Endothelial cell of umbilical vein (primary cell): Measurements from ENCODE around the gene PCDH9.

Experiments used
- EZH2 ChIP-seq: IDR thresholded peaks from 2 replicates; pipeline ENCODE4 v1.6.1; 2012; ENCODE audit warnings: borderline replicate concordance, low read depth, mild to moderate bottlenecking, moderate library complexity, low read length, inconsistent platforms; ENCODE audit not compliant: severe bottlenecking
- FOS ChIP-seq: IDR thresholded peaks from 2 replicates; pipeline ENCODE4 v1.6.1; 2011; ENCODE audit warnings: mild to moderate bottlenecking, low read length, moderate library complexity, borderline replicate concordance; ENCODE audit not compliant: insufficient read depth
- JUN ChIP-seq: IDR thresholded peaks from 2 replicates; pipeline ENCODE4 v1.6.1; 2011; ENCODE audit warnings: borderline replicate concordance, low read depth; ENCODE audit not compliant: insufficient read length, insufficient read depth
- MAX ChIP-seq: IDR thresholded peaks from 2 replicates; pipeline ENCODE4 v1.6.1; 2011; ENCODE audit not compliant: insufficient read depth, insufficient read length
- POLR2A ChIP-seq: IDR thresholded peaks from 2 replicates; pipeline ENCODE4 v1.6.1; 2012; ENCODE audit warnings: low read depth, mild to moderate bottlenecking, control low read depth, low read length
- POLR2AphosphoS5 ChIP-seq: IDR thresholded peaks from 2 replicates; pipeline ENCODE4 v1.6.1; 2012; ENCODE audit warnings: low read depth, mild to moderate bottlenecking, control low read depth, low read length, moderate library complexity; ENCODE audit not compliant: insufficient read depth
- TF ChIP-seq, protein P1 (sequence below), 2 donors: IDR thresholded peaks; 1 replicate in 1 of 2; 2 replicates in 1 of 2; pipeline ENCODE4 v1.5.1; 2011; ENCODE audit warnings: low read length in 2 of 2, mild to moderate bottlenecking in 2 of 2, moderate library complexity in 2 of 2, control low read depth in 1 of 2, inconsistent platforms in 1 of 2, low read depth in 1 of 2; ENCODE audit not compliant: insufficient read depth in 1 of 2; ENCODE audit errors: extremely low read depth in 1 of 2

GRCh38 chr13:66807251-66807650, 422.9 kb downstream of the PCDH9 start:
- TF ChIP-seq, protein P1, sequence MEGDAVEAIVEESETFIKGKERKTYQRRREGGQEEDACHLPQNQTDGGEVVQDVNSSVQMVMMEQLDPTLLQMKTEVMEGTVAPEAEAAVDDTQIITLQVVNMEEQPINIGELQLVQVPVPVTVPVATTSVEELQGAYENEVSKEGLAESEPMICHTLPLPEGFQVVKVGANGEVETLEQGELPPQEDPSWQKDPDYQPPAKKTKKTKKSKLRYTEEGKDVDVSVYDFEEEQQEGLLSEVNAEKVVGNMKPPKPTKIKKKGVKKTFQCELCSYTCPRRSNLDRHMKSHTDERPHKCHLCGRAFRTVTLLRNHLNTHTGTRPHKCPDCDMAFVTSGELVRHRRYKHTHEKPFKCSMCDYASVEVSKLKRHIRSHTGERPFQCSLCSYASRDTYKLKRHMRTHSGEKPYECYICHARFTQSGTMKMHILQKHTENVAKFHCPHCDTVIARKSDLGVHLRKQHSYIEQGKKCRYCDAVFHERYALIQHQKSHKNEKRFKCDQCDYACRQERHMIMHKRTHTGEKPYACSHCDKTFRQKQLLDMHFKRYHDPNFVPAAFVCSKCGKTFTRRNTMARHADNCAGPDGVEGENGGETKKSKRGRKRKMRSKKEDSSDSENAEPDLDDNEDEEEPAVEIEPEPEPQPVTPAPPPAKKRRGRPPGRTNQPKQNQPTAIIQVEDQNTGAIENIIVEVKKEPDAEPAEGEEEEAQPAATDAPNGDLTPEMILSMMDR (IDR thresholded peaks at IDR 0.05; ENCODE audit: extremely low read depth in 1 of 2, insufficient read depth in 1 of 2, low read depth in 1 of 2, low read length in 2 of 2) = no peak
- no peak for TF ChIP-seq JUN
- no peak for TF ChIP-seq EZH2
- no peak for TF ChIP-seq POLR2A
- no peak for TF ChIP-seq FOS
- TF ChIP-seq POLR2AphosphoS5 = no peak
- no peak for TF ChIP-seq MAX
